GM21528 (cell line): Measurements from ENCODE around the gene C3orf62.
"Not testable (repeated sequence)": the region's sequence is repeated elsewhere in the genome, so short reads cannot be mapped to it uniquely, and the experiment has no call there.

Source experiments
- ATAC-seq: cut with Tn5 transposase; IDR thresholded peaks from one replicate; pipeline ENCODE4 v1.9.1; 2021; ENCODE audit warnings: mild to moderate bottlenecking, moderate library complexity; ENCODE audit not compliant: unreplicated experiment, low FRiP score

The C3orf62 gene

DNA sequence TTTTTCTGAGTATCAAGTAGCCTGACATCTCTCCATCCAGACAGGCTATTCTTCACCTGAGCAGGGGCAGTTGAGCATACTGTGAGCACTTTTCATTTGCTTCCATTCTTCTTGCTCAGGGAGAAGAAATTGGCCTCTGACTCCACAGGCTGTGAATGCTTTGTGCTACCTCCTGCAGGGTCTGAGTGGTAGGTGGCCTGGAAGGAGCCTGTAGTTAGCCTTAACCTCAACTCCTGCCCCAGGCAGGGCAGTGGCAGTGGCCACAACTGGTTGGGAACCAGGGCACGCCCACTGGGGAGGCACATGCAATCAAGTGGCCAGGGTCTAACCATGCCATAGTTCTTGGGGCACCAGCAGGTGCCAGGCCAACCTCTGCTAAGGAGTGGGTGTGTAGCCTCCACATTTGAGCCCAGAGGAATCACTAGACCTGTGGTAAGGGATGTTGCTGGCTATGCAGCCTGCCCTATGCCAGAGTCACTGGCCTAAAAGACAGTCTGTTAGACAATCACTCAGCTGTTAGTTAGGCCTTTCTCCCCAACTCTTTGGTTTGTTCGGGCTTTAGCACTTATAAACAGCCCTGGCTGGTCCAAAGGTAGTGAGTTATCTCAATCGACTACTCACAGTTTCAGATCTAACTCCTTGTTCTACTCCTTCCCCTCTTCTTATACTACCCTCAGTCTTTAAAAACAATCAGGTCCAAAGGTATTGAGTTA is 7.4 kb downstream of the C3orf62 start:
- no peak for ATAC-seq

GRCh38 chr3:49266410-49267095 is 10.5 kb downstream of the C3orf62 start:
- ATAC-seq: no peak

GRCh38 chr3:49265661-49266386 is 11.2 kb downstream of the C3orf62 start:
- no peak for ATAC-seq

GRCh38 chr3:49263159-49263889 is 13.7 kb downstream of the C3orf62 start:
- ATAC-seq: no peak

DNA sequence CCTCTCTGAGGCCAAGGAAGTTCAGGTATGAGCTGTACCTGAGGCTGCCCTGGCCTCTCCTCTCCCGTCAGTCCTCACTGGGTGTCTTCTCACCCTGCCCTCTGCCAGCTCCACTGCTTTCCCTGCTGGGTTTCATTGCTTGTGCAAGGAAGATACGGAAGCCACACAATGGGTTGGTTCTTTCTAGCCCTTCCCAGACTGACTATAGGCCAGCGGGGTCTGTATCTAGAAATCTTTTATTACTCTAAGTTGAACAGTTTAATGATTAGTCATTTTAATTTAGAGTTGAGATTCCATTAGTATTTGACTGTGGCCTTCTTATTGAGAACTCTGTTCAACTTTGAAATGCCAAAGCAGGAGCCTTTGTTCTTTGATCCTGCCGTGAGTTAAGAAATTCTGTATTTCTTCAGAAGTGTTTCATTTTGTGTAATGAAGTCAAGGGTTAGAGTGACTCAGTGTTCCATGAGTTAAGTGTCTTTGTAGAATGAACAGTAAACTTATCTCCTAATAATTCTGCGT is 16.2 kb downstream of the C3orf62 start:
- ATAC-seq: no peak

DNA sequence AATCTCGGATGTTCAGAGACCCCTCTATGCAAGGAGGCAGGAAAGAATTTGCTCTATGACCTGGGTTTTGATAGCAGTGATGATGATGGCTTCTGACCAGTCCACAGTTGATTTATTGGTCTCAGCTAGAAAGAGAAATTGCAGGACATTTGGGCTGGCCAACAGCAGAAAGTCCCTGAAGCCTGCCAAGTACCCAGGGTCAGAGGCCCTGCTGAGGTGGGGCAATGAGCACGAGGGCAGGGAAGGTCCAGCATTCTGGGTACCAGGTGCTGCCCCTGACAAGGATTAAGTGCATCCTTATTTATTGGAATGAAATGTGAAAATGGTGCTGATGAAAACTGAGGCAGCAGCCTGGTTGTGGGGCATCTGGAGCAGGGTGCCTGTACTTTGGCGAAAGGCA is 19.8 kb downstream of the C3orf62 start:
- no peak for ATAC-seq

- ATAC-seq: no peak
Observed at GRCh38 chr3:49255718-49256511, 21.1 kb downstream of the C3orf62 start.

- no peak for ATAC-seq
Observed at GRCh38 chr3:49255112-49255511, 21.9 kb downstream of the C3orf62 start.

DNA sequence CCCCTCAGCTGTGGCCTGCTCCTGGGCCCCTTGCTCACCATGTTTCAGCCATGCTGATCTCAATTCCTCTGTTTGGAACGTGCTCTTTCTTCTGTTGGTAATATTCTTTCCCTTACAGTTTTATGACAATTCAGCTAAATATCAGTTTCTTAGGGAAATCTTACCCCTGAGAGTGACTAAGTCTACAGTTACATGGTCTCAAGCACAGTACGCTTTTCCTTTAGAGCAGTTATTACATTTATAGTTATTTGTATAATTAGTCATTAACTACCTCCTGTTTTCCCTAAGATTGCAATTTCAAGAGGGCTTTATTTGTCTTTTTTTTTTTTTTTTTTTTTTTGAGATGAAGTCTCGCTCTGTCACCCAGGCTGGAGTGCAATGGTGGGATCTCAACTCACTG is 23.5 kb downstream of the C3orf62 start:
- no peak for ATAC-seq

GRCh38 chr3:49248840-49249227 is 28.2 kb downstream of the C3orf62 start:
- no peak for ATAC-seq

DNA sequence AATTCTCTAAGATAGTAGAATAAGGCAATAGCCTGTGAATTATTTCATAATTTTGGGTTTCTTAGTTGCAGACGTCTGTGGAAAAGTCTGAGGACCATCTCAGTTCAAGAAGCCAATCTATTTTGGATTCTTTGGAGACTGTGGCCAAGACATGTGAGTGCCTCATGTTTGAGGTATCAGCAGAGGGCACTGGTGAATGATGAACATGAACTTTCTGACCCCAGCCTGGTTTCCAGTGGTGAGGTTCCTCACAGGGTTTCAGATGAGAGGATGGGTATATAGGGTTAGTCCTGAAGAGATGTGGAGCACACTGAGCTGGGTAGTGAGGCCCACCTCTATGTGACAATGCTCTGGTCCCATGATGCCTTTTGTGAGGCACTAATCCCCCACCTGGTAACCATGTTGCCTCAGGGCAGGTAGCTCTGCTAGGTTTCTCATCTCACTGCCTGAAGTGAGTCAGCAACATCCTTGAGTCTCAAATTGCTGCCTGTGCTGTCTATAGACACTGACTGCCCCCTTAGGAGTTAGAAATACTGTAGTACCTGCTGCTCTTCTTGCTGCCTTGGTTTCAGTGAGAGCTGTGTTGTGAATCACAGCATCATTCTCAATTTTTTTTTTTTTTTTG is 32.3 kb downstream of the C3orf62 start:
- ATAC-seq: no peak

GRCh38 chr3:49240091-49240490 is 36.9 kb downstream of the C3orf62 start:
- ATAC-seq: not testable (repeated sequence)

DNA sequence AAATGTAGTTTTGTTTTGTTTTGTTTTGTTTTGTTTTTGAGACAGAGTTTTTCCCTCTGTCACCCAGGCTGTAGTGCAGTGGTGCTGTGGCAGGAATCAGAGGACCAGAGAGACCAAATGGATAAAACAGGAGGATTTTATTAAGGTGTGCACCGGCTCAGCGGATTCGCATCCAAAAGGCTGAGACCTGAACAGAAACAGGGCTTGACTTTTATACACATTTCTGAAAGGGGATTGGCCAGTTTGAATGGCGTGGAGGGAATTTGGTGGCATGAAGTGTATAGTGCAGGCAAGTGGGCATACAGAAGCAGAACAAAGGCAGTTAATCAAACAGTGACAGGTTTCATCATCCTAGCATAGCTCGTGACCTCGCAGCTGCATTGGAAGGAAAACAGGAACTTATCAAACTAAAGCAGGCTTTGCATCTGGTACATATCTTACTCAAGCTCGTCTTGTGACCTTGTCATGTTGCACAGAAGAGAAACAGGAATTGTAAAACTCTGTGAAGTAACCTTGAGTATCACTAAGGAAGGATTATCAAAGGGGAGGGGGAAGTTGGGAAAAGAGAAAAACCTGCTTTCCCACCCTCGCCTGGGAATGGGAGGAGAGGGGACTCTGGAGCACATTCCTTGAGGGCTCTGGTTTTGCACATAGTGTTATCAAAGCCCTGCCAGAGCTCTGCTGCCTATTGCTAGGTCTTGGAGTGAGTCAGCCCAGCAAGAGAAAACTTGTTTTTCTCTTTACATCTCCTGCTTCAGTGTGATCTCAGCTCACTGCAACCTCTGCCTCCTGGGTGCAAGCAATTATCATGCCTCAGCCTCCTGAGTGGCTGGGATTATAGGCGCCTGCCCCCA is 38.5 kb downstream of the C3orf62 start:
- no peak for ATAC-seq

- ATAC-seq: no peak
Observed at GRCh38 chr3:49237344-49237743, 39.7 kb downstream of the C3orf62 start.

DNA sequence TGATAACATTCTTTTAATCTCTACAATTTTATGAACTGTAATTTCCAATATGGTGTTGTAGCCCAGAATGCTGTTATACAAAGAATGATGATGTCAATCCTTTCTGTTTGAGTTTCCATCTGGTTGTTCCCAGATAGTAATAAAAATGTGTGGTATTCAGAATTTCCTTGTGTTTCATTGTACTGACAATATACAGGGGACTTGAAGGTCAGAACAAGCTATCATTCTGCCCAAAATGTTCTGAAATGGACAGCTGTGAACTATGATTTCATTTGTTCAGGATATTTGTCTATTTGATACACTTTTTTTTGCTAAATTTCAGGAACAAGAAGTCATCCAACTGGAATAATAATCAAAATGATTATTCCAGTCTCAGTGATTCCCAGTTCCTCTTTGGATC is 40.8 kb downstream of the C3orf62 start:
- no peak for ATAC-seq

DNA sequence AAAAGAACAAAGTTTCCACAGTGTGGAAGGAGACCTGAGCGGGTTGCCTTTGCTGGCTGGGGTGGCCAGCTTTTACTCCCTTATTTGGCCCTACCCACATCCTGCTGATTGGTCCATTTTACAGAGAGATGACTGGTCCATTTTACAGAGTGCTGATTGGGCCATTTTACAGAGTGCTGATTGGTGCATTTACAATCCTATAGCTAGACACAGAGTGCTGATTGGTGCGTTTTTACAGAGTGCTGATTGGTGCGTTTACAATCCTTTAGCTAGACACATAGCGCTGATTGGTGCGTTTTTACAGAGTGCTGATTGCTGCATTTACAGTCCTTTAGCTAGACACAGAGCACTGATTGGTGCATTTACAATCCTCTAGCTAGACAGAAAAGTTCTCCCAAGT is 48.2 kb downstream of the C3orf62 start:
- not testable (repeated sequence) for ATAC-seq

DNA sequence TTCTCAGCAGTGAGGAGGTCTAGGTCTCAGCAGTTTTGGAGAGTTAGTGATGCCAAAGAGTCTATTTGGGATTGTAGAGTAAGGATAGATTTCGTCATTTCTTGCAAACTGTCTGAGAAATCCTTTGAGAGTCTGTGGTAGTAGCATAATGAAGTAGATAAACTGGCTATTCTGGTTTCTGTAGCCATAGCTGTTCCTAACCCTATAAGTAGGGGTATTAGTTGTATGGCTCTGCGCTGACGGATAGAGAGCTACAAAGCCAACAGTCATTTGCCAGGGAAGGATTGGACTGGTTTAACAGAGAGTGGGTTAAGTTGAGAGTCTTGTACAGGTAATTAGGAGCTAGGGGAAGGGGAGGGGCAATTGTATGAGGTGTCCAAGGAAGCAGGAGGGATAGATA is 55.0 kb downstream of the C3orf62 start:
- ATAC-seq: no peak

- ATAC-seq: not testable (repeated sequence)
Observed at GRCh38 chr3:49220985-49221563, 56.0 kb downstream of the C3orf62 start.
